GM19023 (cell line): ENCODE measurements around the gene CYP4F22.
"Not testable (repeated sequence)": the region's sequence is repeated elsewhere in the genome, so short reads cannot be mapped to it uniquely, and the experiment has no call there.

Experiments
- ATAC-seq: cut with Tn5 transposase; IDR thresholded peaks from one replicate; pipeline ENCODE4 v1.9.1; 2021; ENCODE audit warnings: mild to moderate bottlenecking, moderate library complexity; ENCODE audit not compliant: unreplicated experiment

The CYP4F22 gene

GRCh38 chr19:15533522-15533830, 25.2 kb downstream of the CYP4F22 start:
- ATAC-seq = not testable (repeated sequence)

GRCh38 chr19:15534957-15535864, 26.9 kb downstream of the CYP4F22 start:
- ATAC-seq = no peak

- ATAC-seq = no peak
Observed at GRCh38 chr19:15536350-15536749, 28.0 kb downstream of the CYP4F22 start.

GRCh38 chr19:15538774-15539173, 30.4 kb downstream of the CYP4F22 start:
- no peak for ATAC-seq

GRCh38 chr19:15539638-15540037, 31.3 kb downstream of the CYP4F22 start:
- no peak for ATAC-seq

GRCh38 chr19:15540435-15540834, 32.1 kb downstream of the CYP4F22 start:
- ATAC-seq = no peak

GRCh38 chr19:15544283-15544682, 36.0 kb downstream of the CYP4F22 start:
- ATAC-seq = no peak

- no peak for ATAC-seq
Observed at GRCh38 chr19:15544970-15545369, 36.6 kb downstream of the CYP4F22 start.

GRCh38 chr19:15548648-15549047, 40.3 kb downstream of the CYP4F22 start:
- no peak for ATAC-seq

- no peak for ATAC-seq
Observed at GRCh38 chr19:15549581-15549980, 41.3 kb downstream of the CYP4F22 start.

- ATAC-seq = no peak
Observed at GRCh38 chr19:15550273-15550672, 41.9 kb downstream of the CYP4F22 start.

- ATAC-seq = no peak
Observed at GRCh38 chr19:15550929-15551292, 42.6 kb downstream of the CYP4F22 start.

- no peak for ATAC-seq
Observed at GRCh38 chr19:15551293-15552004, 43.1 kb downstream of the CYP4F22 start.

GRCh38 chr19:15555021-15555420, 46.7 kb downstream of the CYP4F22 start:
- no peak for ATAC-seq

GRCh38 chr19:15555759-15556633, 47.7 kb downstream of the CYP4F22 start:
- peak; percentile 66 for ATAC-seq

- no peak for ATAC-seq
Observed at GRCh38 chr19:15556634-15557181, 48.4 kb downstream of the CYP4F22 start.

GRCh38 chr19:15557223-15557622, 48.9 kb downstream of the CYP4F22 start:
- no peak for ATAC-seq

GRCh38 chr19:15562145-15562544, 53.8 kb downstream of the CYP4F22 start:
- no peak for ATAC-seq

GRCh38 chr19:15562861-15563260, 54.5 kb downstream of the CYP4F22 start:
- ATAC-seq = no peak

GRCh38 chr19:15563325-15563794, 55.0 kb downstream of the CYP4F22 start:
- no peak for ATAC-seq

- ATAC-seq = no peak
Observed at GRCh38 chr19:15563931-15564330, 55.6 kb downstream of the CYP4F22 start.
